Calu3 (cell line): ENCODE data around the gene ECD. TPM values are rescaled to one million over a fixed set of nuclear protein-coding genes. Genes with fewer than 3 reads are reported as not detected.
"Not testable (repeated sequence)": the region's sequence is repeated elsewhere in the genome, so short reads cannot be mapped to it uniquely, and the experiment has no call there.

Experiments used
- BruUV-seq: library from RNA; stranded (reverse); fragments of 400-500 nt; replicated peaks from 2 replicates; lab custom pipeline; 2021; lab: Mats Ljungman, UMichigan
- CTCF ChIA-PET: fragments of 300-600 bp; sonication (Branson Sonifier 250); formaldehyde crosslinking; loops from one replicate; lab custom pipeline; 2022; ENCODE audit warnings: antibody characterized with exemption; lab: Charles Lee
- DNase-seq: peaks from one replicate; pipeline ENCODE4 v3.0.0; 2022
- H3K27ac Mint-ChIP-seq: one replicate; pipeline ENCODE4 v1.8.0; 2022; ENCODE audit warnings: mixed read lengths; ENCODE audit not compliant: unreplicated experiment
- H3K27me3 Mint-ChIP-seq: one replicate; pipeline ENCODE4 v1.8.0; 2022; ENCODE audit warnings: mixed read lengths; ENCODE audit not compliant: unreplicated experiment
- H3K36me3 Mint-ChIP-seq: one replicate; pipeline ENCODE4 v1.8.0; 2022; ENCODE audit warnings: mild to moderate bottlenecking, moderate library complexity, mixed read lengths; ENCODE audit not compliant: insufficient read depth, unreplicated experiment
- H3K4me1 Mint-ChIP-seq: one replicate; pipeline ENCODE4 v1.8.0; 2022; ENCODE audit warnings: mild to moderate bottlenecking, low read depth, mixed read lengths; ENCODE audit not compliant: unreplicated experiment
- H3K4me3 Mint-ChIP-seq: one replicate; pipeline ENCODE4 v1.8.0; 2022; ENCODE audit warnings: mild to moderate bottlenecking, low read depth, moderate library complexity, mixed read lengths; ENCODE audit not compliant: unreplicated experiment
- H3K9me3 Mint-ChIP-seq: one replicate; pipeline ENCODE4 v1.8.0; 2022; ENCODE audit warnings: low read depth, mixed read lengths; ENCODE audit not compliant: unreplicated experiment
- intact Hi-C: fragments of 100-400 bp; cut with micrococcal nuclease; formaldehyde crosslinking; loops from one replicate; pipeline ENCODE4 v1.10.0; 2022; ENCODE audit not compliant: unreplicated experiment
- total RNA-seq: library from RNA; stranded (reverse); gene quantifications from 2 replicates; pipeline ENCODE4 v1.2.3, GENCODE V29; 2022
- TF ChIP-seq, protein P1 (sequence below): fragments of 200-600 bp; IDR thresholded peaks from one replicate; pipeline ENCODE4 v1.8.0; 2022; ENCODE audit warnings: antibody characterized with exemption; ENCODE audit not compliant: unreplicated experiment

The ECD gene
- total RNA-seq, 1 experiment from 2014 or later: 28.1 TPM

DNA sequence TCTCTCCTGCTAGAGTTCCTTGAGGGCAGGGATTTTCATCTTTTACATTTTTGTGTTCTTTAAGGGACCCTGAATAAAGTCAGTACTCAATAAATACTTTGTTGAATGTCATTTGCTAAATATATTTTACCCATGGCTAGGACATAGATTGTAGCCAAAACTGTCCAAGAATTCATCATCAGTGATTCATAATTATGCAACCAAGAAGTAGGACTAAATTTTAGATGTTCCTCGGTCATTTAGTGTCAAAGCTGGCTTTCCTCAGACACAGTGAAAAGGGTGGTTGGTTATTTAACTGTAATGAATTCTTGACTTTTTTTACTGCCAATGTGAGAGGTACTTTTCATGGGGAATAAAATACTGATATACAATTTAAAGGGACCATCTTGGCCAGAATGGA lies 54.3 kb downstream of the ECD start:
- H3K9me3 Mint-ChIP-seq: peaks cover 5% of the 10 kb centered on the region
- BruUV-seq: no TSS peak
- DNase-seq: no peak
- TF ChIP-seq, protein P1, sequence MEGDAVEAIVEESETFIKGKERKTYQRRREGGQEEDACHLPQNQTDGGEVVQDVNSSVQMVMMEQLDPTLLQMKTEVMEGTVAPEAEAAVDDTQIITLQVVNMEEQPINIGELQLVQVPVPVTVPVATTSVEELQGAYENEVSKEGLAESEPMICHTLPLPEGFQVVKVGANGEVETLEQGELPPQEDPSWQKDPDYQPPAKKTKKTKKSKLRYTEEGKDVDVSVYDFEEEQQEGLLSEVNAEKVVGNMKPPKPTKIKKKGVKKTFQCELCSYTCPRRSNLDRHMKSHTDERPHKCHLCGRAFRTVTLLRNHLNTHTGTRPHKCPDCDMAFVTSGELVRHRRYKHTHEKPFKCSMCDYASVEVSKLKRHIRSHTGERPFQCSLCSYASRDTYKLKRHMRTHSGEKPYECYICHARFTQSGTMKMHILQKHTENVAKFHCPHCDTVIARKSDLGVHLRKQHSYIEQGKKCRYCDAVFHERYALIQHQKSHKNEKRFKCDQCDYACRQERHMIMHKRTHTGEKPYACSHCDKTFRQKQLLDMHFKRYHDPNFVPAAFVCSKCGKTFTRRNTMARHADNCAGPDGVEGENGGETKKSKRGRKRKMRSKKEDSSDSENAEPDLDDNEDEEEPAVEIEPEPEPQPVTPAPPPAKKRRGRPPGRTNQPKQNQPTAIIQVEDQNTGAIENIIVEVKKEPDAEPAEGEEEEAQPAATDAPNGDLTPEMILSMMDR: no peak
- H3K27me3 Mint-ChIP-seq: no peaks in the 10 kb centered on the region
- intact Hi-C loops: no loop called here
- no peaks in the 10 kb centered on the region for H3K4me1 Mint-ChIP-seq
- CTCF ChIA-PET: no interaction called here
- peaks cover 24% of the 10 kb centered on the region for H3K36me3 Mint-ChIP-seq
- H3K27ac Mint-ChIP-seq: no peak overlapping the region
- no peak overlapping the region for H3K4me3 Mint-ChIP-seq

DNA sequence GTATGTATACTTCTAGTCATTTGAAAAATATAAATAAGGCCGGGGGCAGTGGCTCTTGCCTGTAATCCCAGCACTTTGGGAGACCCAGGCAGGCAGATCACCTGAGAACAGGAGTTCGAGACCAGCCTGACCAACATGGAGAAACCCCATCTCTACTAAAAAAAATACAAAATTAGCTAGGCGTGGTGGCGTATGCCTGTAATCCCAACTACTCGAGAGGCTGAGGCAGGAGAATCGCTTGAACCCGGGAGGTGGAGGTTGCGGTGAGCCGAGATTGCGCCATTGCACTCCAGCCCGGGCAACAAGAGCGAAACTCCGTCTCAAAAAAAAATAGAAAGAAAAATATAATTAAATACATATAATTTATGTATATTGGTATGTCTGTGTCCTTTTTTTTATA lies 55.8 kb downstream of the ECD start:
- BruUV-seq, H3K27ac Mint-ChIP-seq, DNase-seq, H3K27me3 Mint-ChIP-seq, intact Hi-C loops, H3K9me3 Mint-ChIP-seq, H3K4me3 Mint-ChIP-seq, H3K4me1 Mint-ChIP-seq: not testable (repeated sequence)
- peaks cover 28% of the 10 kb centered on the region for H3K36me3 Mint-ChIP-seq
- CTCF ChIA-PET: interaction anchor here (2.3 kb wide), 1 partner anchor 16 kb away, joined by 9 read pairs; the partner anchor contains the start of gene P4HA1

DNA sequence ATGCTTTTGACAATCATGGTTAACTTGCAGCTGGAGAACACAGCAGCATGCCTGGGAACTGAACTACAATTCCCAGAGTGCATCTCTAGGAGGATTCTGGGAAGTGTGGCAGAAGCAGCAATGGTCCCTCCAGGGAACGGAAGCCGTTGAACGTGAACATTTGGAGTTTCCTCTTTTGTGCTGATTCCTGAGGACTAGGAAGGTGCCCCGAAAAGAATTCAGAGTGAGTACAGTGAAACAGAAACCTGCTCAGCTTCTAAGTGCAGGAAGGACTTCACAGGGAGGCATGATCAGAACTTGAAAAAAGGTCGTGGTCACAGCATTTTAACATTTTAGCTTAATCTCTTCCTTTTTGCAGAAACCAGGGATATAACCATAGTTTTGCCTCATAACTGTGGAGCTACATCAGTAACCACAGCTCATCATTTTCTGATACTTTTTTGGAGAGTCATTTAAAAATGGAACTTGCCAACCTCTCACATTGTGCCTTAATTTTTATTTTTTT lies 57.4 kb downstream of the ECD start, which contains the start of gene NUDT13:
Gene NUDT13, plus strand, starts transcription at position 111 of the 505 bp plus-strand sequence. CDS start 3,911 bp downstream, outside the sequence.
- Mint-ChIP-seq H3K4me3 (peak within 1 kb of the TSS; percentile 65), H3K36me3 (peaks cover 28% of the 10 kb centered on the region), H3K27ac (peak within 1 kb of the TSS; percentile 56), H3K9me3 (peaks cover 5% of the 10 kb centered on the region), H3K4me1 (no peaks in the 10 kb centered on the region), H3K27me3 (no peaks in the 10 kb centered on the region)
- DNase-seq: peak; percentile 33
- BruUV-seq: TSS peak; percentile 37
- intact Hi-C loops: no loop called here
- TF ChIP-seq, protein P1: no peak
- CTCF ChIA-PET: interaction anchor here (1.6 to 2.3 kb wide), 2 partner anchors 11 to 14 kb away, joined by 5 to 9 read pairs; partner anchors contain the start of gene P4HA1

DNA sequence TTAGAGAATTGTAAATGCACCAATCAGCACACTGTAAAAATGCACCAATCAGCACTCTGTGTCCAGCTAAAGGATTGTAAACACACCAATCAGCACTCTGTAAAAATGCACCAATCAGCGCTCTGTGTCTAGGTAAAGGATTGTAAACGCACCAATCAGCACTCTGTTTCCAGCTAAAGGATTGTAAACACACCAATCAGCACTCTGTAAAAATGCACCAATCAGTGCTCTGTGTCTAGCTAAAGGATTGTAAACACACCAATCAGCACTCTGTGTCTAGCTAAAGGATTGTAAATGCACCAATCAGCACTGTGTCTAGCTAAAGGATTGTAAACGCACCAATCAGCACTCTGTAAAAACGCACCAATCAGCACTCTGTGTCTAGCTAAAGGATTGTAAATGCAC lies 58.6 kb downstream of the ECD start:
- CTCF ChIA-PET: interaction anchor here (0.7 to 1.6 kb wide), 2 partner anchors 10 to 1933 kb away, joined by 3 to 5 read pairs; no protein-coding TSS in a partner anchor
- H3K27ac Mint-ChIP-seq, DNase-seq, H3K27me3 Mint-ChIP-seq, intact Hi-C loops, H3K4me3 Mint-ChIP-seq, H3K9me3 Mint-ChIP-seq, H3K4me1 Mint-ChIP-seq, BruUV-seq: not testable (repeated sequence)
- peaks cover 28% of the 10 kb centered on the region for H3K36me3 Mint-ChIP-seq

DNA sequence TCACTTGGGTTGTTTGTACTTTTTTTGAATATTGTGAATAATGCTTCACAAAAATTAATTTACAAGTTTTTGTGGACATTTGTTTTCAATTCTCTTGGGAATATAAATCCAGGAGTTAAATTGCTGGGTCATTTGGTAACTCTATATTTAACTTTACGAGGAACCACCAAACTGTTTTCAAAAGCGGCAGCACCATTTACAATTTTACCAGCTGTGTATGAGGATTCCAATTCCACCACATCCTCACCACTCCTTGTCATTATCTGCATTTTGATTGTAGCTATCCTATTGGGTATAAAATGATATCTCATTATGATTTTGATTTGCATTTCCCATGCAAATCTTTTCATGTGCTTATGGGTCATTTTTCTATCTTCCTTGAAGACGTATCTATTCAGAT lies 61.5 kb downstream of the ECD start:
- Mint-ChIP-seq H3K4me1 (no peaks in the 10 kb centered on the region), H3K9me3 (peaks cover 5% of the 10 kb centered on the region), H3K4me3 (no peak overlapping the region), H3K27ac (no peak overlapping the region), H3K36me3 (peaks cover 25% of the 10 kb centered on the region), H3K27me3 (no peaks in the 10 kb centered on the region)
- BruUV-seq: no TSS peak
- intact Hi-C loops: no loop called here
- no peak for DNase-seq
- CTCF ChIA-PET: no interaction called here
- TF ChIP-seq, protein P1: no peak
